Lower leg skin (tissue), 4 donors: Measurements from ENCODE around the gene NXNL1. TPM values are rescaled to one million over a fixed set of nuclear protein-coding genes. Genes with fewer than 3 reads are reported as not detected.

Experiments
- DNase-seq, 2 donors: peaks; one replicate each; pipeline ENCODE4 v3.0.0-alpha.2; 2019; ENCODE audit warnings: low spot score in 2 of 2
- H3K4me3 ChIP-seq: fragments of 200-600 bp; sonication (generic); 2 replicates; pipeline ENCODE4 v1.5.1; 2017; ENCODE audit warnings: mild to moderate bottlenecking, low read depth; ENCODE audit not compliant: poor library complexity, severe bottlenecking
- POLR2A ChIP-seq, 2 donors: fragments of 450-650 bp; IDR thresholded peaks; one replicate each; pipeline ENCODE4 v1.6.1; 2016 to 2017; ENCODE audit warnings: antibody characterized with exemption in 2 of 2, mild to moderate bottlenecking in 1 of 2, moderate library complexity in 1 of 2
- WGBS, 2 donors: methylation state at CpG; one replicate each; pipeline ENCODE4 v1.1.5; 2018; 5-methylcytosine and 5-hydroxymethylcytosine counted together
- intact Hi-C: fragments of 100-400 bp; cut with DNase I; formaldehyde crosslinking; loops from one replicate; pipeline ENCODE4 v1.15.0; 2023; ENCODE audit warnings: low total_unique reads
- total RNA-seq, 4 donors: library from RNA; depleted of rRNA; stranded (reverse); fragments of >200 nt; gene quantifications; one replicate each; pipeline ENCODE4 v1.1.0, GENCODE V29; 2016
- TF ChIP-seq, protein P1 (sequence below), 3 donors: fragments of 450-650 bp; IDR thresholded peaks; one replicate each; pipeline ENCODE4 v1.5.1; 2016; ENCODE audit warnings: antibody characterized with exemption in 3 of 3, mild to moderate bottlenecking in 3 of 3, moderate library complexity in 2 of 3

Gene NXNL1
- total RNA-seq, 4 donors from 2014 or later: not detected

DNA sequence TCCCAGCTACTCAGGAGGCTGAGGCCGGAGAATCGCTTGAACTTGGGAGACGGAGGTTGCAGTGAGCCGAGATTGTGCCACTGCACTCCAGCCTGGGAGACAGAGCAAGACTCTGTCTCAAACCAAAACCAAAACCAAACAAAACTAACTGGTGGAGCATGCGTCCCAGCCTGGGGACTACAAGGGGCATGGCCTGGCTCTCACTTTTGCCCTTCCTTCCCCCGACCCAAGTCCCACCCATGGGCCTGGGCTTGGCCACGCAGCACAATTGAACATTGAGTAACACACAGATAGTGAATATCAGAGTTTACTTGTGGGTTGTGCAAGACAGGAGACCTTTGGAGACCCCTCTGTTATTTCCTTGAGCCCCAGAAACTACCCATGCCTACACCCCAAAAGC lies 25.5 kb downstream of the NXNL1 start:
- DNase-seq: no peak
- intact Hi-C loops: no loop called here
- no peak overlapping the region for H3K4me3 ChIP-seq
- TF ChIP-seq, protein P1, sequence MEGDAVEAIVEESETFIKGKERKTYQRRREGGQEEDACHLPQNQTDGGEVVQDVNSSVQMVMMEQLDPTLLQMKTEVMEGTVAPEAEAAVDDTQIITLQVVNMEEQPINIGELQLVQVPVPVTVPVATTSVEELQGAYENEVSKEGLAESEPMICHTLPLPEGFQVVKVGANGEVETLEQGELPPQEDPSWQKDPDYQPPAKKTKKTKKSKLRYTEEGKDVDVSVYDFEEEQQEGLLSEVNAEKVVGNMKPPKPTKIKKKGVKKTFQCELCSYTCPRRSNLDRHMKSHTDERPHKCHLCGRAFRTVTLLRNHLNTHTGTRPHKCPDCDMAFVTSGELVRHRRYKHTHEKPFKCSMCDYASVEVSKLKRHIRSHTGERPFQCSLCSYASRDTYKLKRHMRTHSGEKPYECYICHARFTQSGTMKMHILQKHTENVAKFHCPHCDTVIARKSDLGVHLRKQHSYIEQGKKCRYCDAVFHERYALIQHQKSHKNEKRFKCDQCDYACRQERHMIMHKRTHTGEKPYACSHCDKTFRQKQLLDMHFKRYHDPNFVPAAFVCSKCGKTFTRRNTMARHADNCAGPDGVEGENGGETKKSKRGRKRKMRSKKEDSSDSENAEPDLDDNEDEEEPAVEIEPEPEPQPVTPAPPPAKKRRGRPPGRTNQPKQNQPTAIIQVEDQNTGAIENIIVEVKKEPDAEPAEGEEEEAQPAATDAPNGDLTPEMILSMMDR (IDR thresholded peaks at IDR 0.05): no peak
- TF ChIP-seq POLR2A (IDR thresholded peaks at IDR 0.05): no peak
- 84 to 90% methylated on average over 7 of the region's 7 CpGs for WGBS, 2 donors

DNA sequence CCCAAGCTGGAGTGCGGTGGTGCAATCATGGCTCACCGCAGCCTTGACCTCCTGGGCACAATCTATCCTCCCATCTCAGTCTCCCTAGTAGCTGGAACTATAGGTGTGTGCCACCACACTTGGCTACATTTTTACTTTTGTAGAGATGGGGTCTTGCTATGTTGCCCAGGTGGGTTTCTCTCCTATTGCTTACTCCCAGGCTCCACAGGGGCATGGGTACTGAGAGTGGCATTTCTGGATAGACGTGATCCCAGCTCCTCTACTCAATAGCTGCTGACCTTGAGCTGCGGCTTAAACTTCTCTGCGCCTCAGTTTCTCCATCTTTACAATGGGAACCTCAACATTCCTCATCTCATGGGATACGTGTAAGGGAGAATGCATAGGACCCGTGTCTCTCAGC lies 29.3 kb downstream of the NXNL1 start:
- H3K4me3 ChIP-seq: no peak overlapping the region
- TF ChIP-seq, protein P1 (IDR thresholded peaks at IDR 0.05): no peak
- TF ChIP-seq POLR2A (IDR thresholded peaks at IDR 0.05): no peak
- DNase-seq: no peak
- WGBS, 2 donors: 90 to 95% methylated on average over 7 of the region's 7 CpGs
- intact Hi-C loops: no loop called here

DNA sequence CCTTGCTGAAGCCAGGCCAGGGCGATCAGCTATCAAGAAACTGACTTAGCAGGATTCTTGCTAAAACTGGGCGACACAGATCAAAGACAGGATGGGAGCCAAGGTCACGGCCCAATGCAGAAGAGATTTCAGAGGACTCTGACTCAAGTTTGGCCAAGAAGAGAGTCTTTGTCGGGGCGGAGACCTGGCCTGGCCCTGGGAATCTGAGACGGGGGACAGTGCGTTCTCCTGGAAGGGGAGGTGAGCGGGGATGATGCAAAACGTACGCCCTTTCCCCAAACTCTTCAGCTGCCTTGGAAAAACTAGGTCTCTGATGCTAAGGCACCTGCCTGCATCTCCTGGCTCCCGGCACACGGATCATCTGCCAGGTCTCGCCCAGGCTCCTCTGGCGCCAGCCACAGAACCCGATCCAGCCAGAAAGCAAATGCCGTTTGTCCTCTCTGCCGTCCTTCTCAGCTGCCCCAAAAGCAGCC lies 31.0 kb downstream of the NXNL1 start:
- intact Hi-C loops: no loop called here
- no peak for DNase-seq
- TF ChIP-seq POLR2A (IDR thresholded peaks at IDR 0.05): no peak
- TF ChIP-seq, protein P1 (IDR thresholded peaks at IDR 0.05): no peak
- H3K4me3 ChIP-seq: no peak overlapping the region
- 24 to 43% methylated on average over 17 of the region's 17 CpGs for WGBS, 2 donors

DNA sequence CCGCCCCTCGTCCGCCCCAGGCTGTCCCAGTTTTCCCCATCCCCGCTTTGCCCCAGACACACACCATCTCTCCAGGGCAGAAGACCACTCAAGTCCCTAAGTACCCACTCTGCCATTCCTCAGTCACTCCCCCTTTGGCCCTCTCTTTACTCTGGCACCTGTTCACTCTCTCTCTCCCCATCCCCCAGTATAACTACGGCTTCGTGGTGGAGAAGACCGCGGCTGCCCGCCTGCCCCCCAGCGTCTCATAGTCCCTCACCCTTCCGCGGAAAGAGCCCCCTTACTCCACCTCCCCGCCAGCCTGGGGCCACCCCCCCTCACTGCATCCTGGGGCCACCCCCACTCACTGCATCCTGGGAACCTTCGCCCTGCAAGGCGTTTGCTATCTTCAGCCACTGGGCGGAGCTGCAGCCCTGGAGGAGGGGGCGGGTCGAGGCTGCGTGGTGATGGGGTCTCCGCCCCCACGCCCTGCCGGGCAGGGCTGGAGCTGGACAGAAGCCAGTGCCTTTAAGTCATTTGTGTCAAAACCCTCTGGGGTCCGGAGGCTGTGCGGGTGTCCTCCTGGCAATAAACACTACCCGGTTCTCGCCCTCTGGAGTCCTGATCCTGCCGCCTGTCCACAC lies 35.9 kb downstream of the NXNL1 start:
- intact Hi-C loops: no loop called here
- WGBS, 2 donors: 39 to 42% methylated on average over 25 to 27 of the region's 27 CpGs
- TF ChIP-seq, protein P1 (IDR thresholded peaks at IDR 0.05): no peak
- TF ChIP-seq POLR2A (IDR thresholded peaks at IDR 0.05): no peak
- no peak for DNase-seq
- no peak overlapping the region for H3K4me3 ChIP-seq

DNA sequence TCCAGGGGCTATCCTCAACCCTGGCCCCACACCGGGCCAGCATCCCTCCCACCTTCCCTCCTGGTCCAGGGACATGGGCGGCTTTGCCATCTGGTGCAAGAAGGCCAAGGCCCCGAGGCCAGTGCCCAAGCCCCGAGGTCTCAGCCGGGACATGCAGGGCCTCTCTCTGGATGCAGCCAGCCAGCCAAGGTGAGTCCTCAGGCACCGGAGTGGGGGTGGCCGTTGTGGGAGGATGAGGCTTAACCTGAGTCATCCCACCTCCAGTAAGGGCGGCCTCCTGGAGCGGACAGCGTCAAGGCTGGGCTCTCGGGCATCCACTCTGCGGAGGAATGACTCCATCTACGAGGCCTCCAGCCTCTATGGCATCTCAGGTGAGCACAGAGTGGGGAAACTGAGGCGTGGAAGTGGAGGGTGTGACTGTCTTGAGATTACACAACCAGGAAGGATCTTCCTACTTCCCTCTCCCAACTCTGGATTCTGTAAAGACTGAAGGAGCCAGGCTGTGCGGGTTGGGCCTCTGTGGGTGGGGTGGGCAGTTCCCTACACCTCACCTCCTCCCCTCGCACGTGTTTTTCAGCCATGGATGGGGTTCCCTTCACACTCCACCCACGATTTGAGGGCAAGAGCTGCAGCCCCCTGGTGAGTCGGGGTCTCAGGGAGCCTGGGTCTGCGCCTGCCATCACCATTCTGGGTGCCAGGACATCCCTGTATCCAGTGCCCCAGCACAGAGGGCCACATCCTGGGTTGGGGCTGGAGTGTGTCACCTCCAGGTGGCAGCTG lies 37.1 kb downstream of the NXNL1 start:
- DNase-seq: no peak
- WGBS, 2 donors: 87 to 92% methylated on average over 17 to 20 of the region's 20 CpGs
- TF ChIP-seq, protein P1 (IDR thresholded peaks at IDR 0.05): no peak
- no peak for TF ChIP-seq POLR2A (IDR thresholded peaks at IDR 0.05)
- H3K4me3 ChIP-seq: no peak overlapping the region
- intact Hi-C loops: no loop called here
